Right lobe of liver (tissue), 4 donors: ENCODE data around the gene GIT2.

Source experiments
- CTCF ChIP-seq, 4 donors: fragments of 200-600 bp in 3 of 4; fragments of 450-650 bp in 1 of 4; IDR thresholded peaks; one replicate each; pipeline versions ENCODE4 v1.5.1 to v1.8.0; 2016 to 2022; ENCODE audit warnings: antibody characterized with exemption in 4 of 4, mild to moderate bottlenecking in 2 of 4
- POLR2A ChIP-seq: fragments of 450-650 bp; IDR thresholded peaks from one replicate; pipeline ENCODE4 v1.6.1; 2017; ENCODE audit warnings: antibody characterized with exemption, mild to moderate bottlenecking
- donor health status: DM: no; HTN: no; CAD: no.
- donor health status: DM: no; HTN: no; CAD: no.
- donor health status: DM: no; HTN: yes; CAD: no.

GRCh38 chr12:109923038-109923437 is 73.1 kb downstream of the GIT2 start:
- no peak for TF ChIP-seq POLR2A
- TF ChIP-seq CTCF (IDR thresholded peaks at IDR 0.05), result no peak
